IMR-90 (cell line): Measurements from ENCODE around the gene AHCYL2. TPM values are rescaled to one million over a fixed set of nuclear protein-coding genes. Genes with fewer than 3 reads are reported as not detected.

ENCODE experiments used
- ATAC-seq: fragments of 200-7000 bp; cut with Tn5 transposase; 2 replicates; pipeline ENCODE4 v1.9.1; 2020; ENCODE audit warnings: low read depth, mild to moderate bottlenecking, moderate library complexity
- BruUV-seq: library from RNA; stranded (reverse); fragments of 400-500 nt; replicated peaks from 2 replicates; lab custom pipeline; 2021; lab: Mats Ljungman, UMichigan
- CTCF ChIA-PET: fragments of 300-600 bp; formaldehyde crosslinking; extraction: SDS; loops from one replicate; lab custom pipeline; 2021; ENCODE audit warnings: antibody characterized with exemption; lab: Yijun Ruan, JAX
- POLR2A ChIA-PET: fragments of 300-600 bp; sonication (Branson Sonifier 250); formaldehyde crosslinking; loops from one replicate; lab custom pipeline; 2022; ENCODE audit warnings: antibody characterized with exemption; ENCODE audit not compliant: unreplicated experiment; lab: Charles Lee
- DNase-seq: peaks from one replicate; pipeline ENCODE4 v3.0.0; 2013
- H2AFZ ChIP-seq: replicated peaks from 2 replicates; pipeline ENCODE3; 2013; ENCODE audit warnings: low read length, mild to moderate bottlenecking; ENCODE audit not compliant: poor library complexity
- H2AK5ac ChIP-seq: 2 replicates; pipeline ENCODE4 v1.6.1; 2013; ENCODE audit warnings: low read depth, low read length, inconsistent platforms
- H2AK9ac ChIP-seq: replicated peaks from 2 replicates; pipeline ENCODE3; 2013; ENCODE audit warnings: mild to moderate bottlenecking, low read depth, low read length, moderate library complexity; ENCODE audit not compliant: poor library complexity
- H2BK120ac ChIP-seq: 2 replicates; pipeline ENCODE4 v1.6.1; 2013; ENCODE audit warnings: low read depth, low read length, inconsistent platforms
- H2BK15ac ChIP-seq: 3 replicates; pipeline ENCODE4 v1.6.1; 2013; ENCODE audit warnings: low read depth, low read length, inconsistent platforms
- H2BK20ac ChIP-seq: 2 replicates; pipeline ENCODE4 v1.6.1; 2013; ENCODE audit warnings: low read depth, mild to moderate bottlenecking, inconsistent platforms, low read length, moderate library complexity
- H2BK5ac ChIP-seq: 2 replicates; pipeline ENCODE4 v1.6.1; 2013; ENCODE audit warnings: mild to moderate bottlenecking, low read depth, low read length, inconsistent platforms; ENCODE audit not compliant: poor library complexity, severe bottlenecking
- H3K14ac ChIP-seq: replicated peaks from 2 replicates; pipeline ENCODE4 v1.6.1; 2013; ENCODE audit warnings: low read depth, low read length, inconsistent platforms
- H3K18ac ChIP-seq: 2 replicates; pipeline ENCODE4 v1.6.1; 2013; ENCODE audit warnings: low read depth, low read length, control low read depth
- H3K23ac ChIP-seq: 2 replicates; pipeline ENCODE4 v1.6.1; 2013; ENCODE audit warnings: low read depth, low read length, inconsistent platforms
- H3K27ac ChIP-seq: 2 replicates; pipeline ENCODE4 v1.5.1; 2013; ENCODE audit warnings: mild to moderate bottlenecking, control low read depth, low read length; ENCODE audit not compliant: insufficient read depth
- H3K27me3 ChIP-seq: 2 replicates; pipeline ENCODE4 v1.6.1; 2013; ENCODE audit warnings: low read length; ENCODE audit not compliant: control insufficient read depth, insufficient read depth
- H3K36me3 ChIP-seq: 2 replicates; pipeline ENCODE4 v1.6.1; 2013; ENCODE audit warnings: low read length, mixed read lengths; ENCODE audit not compliant: control insufficient read depth, insufficient read depth
- H3K4ac ChIP-seq: 2 replicates; pipeline ENCODE4 v1.6.1; 2013; ENCODE audit warnings: low read depth, low read length, inconsistent platforms
- H3K4me1 ChIP-seq: 2 replicates; pipeline ENCODE4 v1.6.1; 2013; ENCODE audit warnings: low read length, mixed read lengths; ENCODE audit not compliant: control insufficient read depth, insufficient read depth
- H3K4me2 ChIP-seq: 2 replicates; pipeline ENCODE4 v1.6.1; 2013; ENCODE audit warnings: low read depth, mild to moderate bottlenecking, control low read depth, low read length, moderate library complexity
- H3K4me3 ChIP-seq: 2 replicates; pipeline ENCODE4 v1.5.1; 2013; ENCODE audit warnings: low read depth, mild to moderate bottlenecking, control low read depth, low read length, moderate library complexity; ENCODE audit not compliant: insufficient read depth
- H3K56ac ChIP-seq: 2 replicates; pipeline ENCODE4 v1.6.1; 2013; ENCODE audit warnings: low read length, inconsistent platforms; ENCODE audit not compliant: insufficient read depth; ENCODE audit errors: extremely low read depth
- H3K79me1 ChIP-seq, 2 experiments: 2 replicates each; pipeline ENCODE4 v1.6.1; 2013; ENCODE audit warnings: low read length in 2 of 2, inconsistent platforms in 1 of 2, low read depth in 1 of 2
- H3K9ac ChIP-seq: 2 replicates; pipeline ENCODE4 v1.6.1; 2013; ENCODE audit warnings: low read depth, low read length, control low read depth
- H3K9me1 ChIP-seq: 2 replicates; pipeline ENCODE4 v1.6.1; 2013; ENCODE audit warnings: low read length, inconsistent platforms; ENCODE audit not compliant: insufficient read depth
- H3K9me3 ChIP-seq: 2 replicates; pipeline ENCODE4 v1.6.1; 2013; ENCODE audit warnings: low read length; ENCODE audit not compliant: control insufficient read depth, insufficient read depth
- H4K20me1 ChIP-seq: 2 replicates; pipeline ENCODE4 v1.6.1; 2013; ENCODE audit warnings: low read length, inconsistent platforms; ENCODE audit not compliant: insufficient read depth
- H4K5ac ChIP-seq: 2 replicates; pipeline ENCODE4 v1.6.1; 2013; ENCODE audit warnings: mild to moderate bottlenecking, low read depth, low read length, control low read depth
- H4K8ac ChIP-seq, 2 experiments: 2 replicates each; pipeline ENCODE4 v1.6.1; 2013; ENCODE audit warnings: low read depth in 2 of 2, low read length in 2 of 2, control low read depth in 1 of 2, inconsistent platforms in 1 of 2
- H4K91ac ChIP-seq: 2 replicates; pipeline ENCODE4 v1.6.1; 2013; ENCODE audit warnings: low read depth, low read length, inconsistent platforms; ENCODE audit not compliant: insufficient read depth
- BHLHE40 ChIP-seq: fragments of 150-350 bp; IDR thresholded peaks from 2 replicates; pipeline ENCODE4 v1.6.1; 2016; ENCODE audit warnings: mild to moderate bottlenecking, low read depth, low read length
- CEBPB ChIP-seq: IDR thresholded peaks from 2 replicates; pipeline ENCODE4 v1.6.1; 2012; ENCODE audit warnings: low read depth, low read length, improper control_type of control experiment
- CHD1 ChIP-seq: IDR thresholded peaks from 2 replicates; pipeline ENCODE4 v1.6.1; 2012; ENCODE audit warnings: low read depth, low read length, improper control_type of control experiment
- CTCF ChIP-seq: conservative IDR thresholded peaks from 2 replicates; pipeline ENCODE4 v1.5.1; 2012; ENCODE audit warnings: mild to moderate bottlenecking, low read depth, low read length, improper control_type of control experiment
- ELK1 ChIP-seq: fragments of 150-350 bp; IDR thresholded peaks from 2 replicates; pipeline ENCODE4 v1.6.1; 2016; ENCODE audit warnings: low read depth, mild to moderate bottlenecking, low read length, moderate library complexity, borderline replicate concordance
- MAFK ChIP-seq: IDR thresholded peaks from 2 replicates; pipeline ENCODE4 v1.6.1; 2012; ENCODE audit warnings: low read depth, low read length, improper control_type of control experiment
- MAZ ChIP-seq: IDR thresholded peaks from 2 replicates; pipeline ENCODE4 v1.6.1; 2012; ENCODE audit warnings: low read depth, mild to moderate bottlenecking, low read length, improper control_type of control experiment, moderate library complexity, borderline replicate concordance
- MXI1 ChIP-seq: IDR thresholded peaks from 2 replicates; pipeline ENCODE4 v1.6.1; 2012; ENCODE audit warnings: low read depth, mild to moderate bottlenecking, low read length, moderate library complexity, borderline replicate concordance
- NFE2L2 ChIP-seq: fragments of 150-350 bp; IDR thresholded peaks from 2 replicates; pipeline ENCODE4 v1.6.1; 2016; ENCODE audit warnings: low read depth, mild to moderate bottlenecking, low read length
- POLR2A ChIP-seq: IDR thresholded peaks from 2 replicates; pipeline ENCODE4 v1.6.1; 2012; ENCODE audit warnings: mild to moderate bottlenecking, low read depth, low read length
- RCOR1 ChIP-seq: IDR thresholded peaks from 2 replicates; pipeline ENCODE4 v1.6.1; 2012; ENCODE audit warnings: mild to moderate bottlenecking, low read length, improper control_type of control experiment; ENCODE audit not compliant: insufficient replicate concordance
- RFX5 ChIP-seq: IDR thresholded peaks from 2 replicates; pipeline ENCODE4 v1.8.0; 2012; ENCODE audit warnings: low read depth, mild to moderate bottlenecking, low read length, moderate library complexity
- SMC3 ChIP-seq: fragments of 150-350 bp; IDR thresholded peaks from 2 replicates; pipeline ENCODE4 v1.6.1; 2016; ENCODE audit warnings: low read depth, mild to moderate bottlenecking, antibody characterized with exemption, low read length, moderate library complexity
- USF2 ChIP-seq: fragments of 150-350 bp; IDR thresholded peaks from 2 replicates; pipeline ENCODE4 v1.6.1; 2017; ENCODE audit warnings: mild to moderate bottlenecking, antibody characterized with exemption, low read length, low read depth
- dilution Hi-C: fragments of 300-500 bp; cut with HindIII; formaldehyde crosslinking; loops from one replicate; pipeline ENCODE4 v1.14.3; 2018; ENCODE audit warnings: low sequenced_read_pairs; ENCODE audit not compliant: unreplicated experiment
- in situ Hi-C: fragments of 300-500 bp; cut with MboI; formaldehyde crosslinking; loops from 3 replicates; pipeline ENCODE4 v1.14.3; 2019; ENCODE audit warnings: low sequenced_read_pairs, inconsistent platforms, mixed read lengths
- intact Hi-C: fragments of 100-400 bp; cut with micrococcal nuclease; formaldehyde crosslinking; loops from 2 replicates; pipeline ENCODE4 v1.10.0; 2022
- polyA plus RNA-seq, 3 experiments: library from polyadenylated mRNA; depleted of rRNA; stranded (reverse); fragments of >200 nt; gene quantifications; 2 replicates each; pipeline ENCODE4 v1.2.3, GENCODE V29; 2012; ENCODE audit warnings: low replicate concordance in 1 of 3
- total RNA-seq: library from RNA; depleted of rRNA; stranded (reverse); fragments of >200 nt; gene quantifications from 2 replicates; pipeline ENCODE4 v1.2.3, GENCODE V29; 2012

The AHCYL2 gene
- total and polyA plus RNA-seq, 2 of the 4 experiments (the other 2 are of a cell fraction): 5.7 to 7.6 TPM

- no peaks in the 10 kb centered on the region for H3K27me3 ChIP-seq
- H3K56ac ChIP-seq: no peak overlapping the region
- BruUV-seq: no TSS peak
- no peaks in the 10 kb centered on the region; the same call in 1 of the 2 replicates for H3K36me3 ChIP-seq
- no peak overlapping the region for H3K27ac ChIP-seq
- no peaks in the 10 kb centered on the region for H3K79me1 ChIP-seq
- no peak overlapping the region for H3K4ac ChIP-seq
- no peaks in the 10 kb centered on the region for H3K9me3 ChIP-seq
- no peak for ATAC-seq
- no peak overlapping the region for H2BK20ac ChIP-seq
- dilution Hi-C loops: no loop called here
- no peak overlapping the region for H2AK5ac ChIP-seq
- no peak for TF ChIP-seq MXI1
- no peak for TF ChIP-seq CEBPB
- no peak for TF ChIP-seq SMC3
- TF ChIP-seq POLR2A: no peak
- no peak for TF ChIP-seq MAZ
- no peak for TF ChIP-seq ELK1
- no peak for TF ChIP-seq USF2
- no peak for TF ChIP-seq NFE2L2
- TF ChIP-seq MAFK: no peak
- TF ChIP-seq RCOR1: no peak
- no peak for TF ChIP-seq CTCF
- no peak for TF ChIP-seq BHLHE40
- no peak for TF ChIP-seq CHD1
- no peak for TF ChIP-seq RFX5
- H3K4me1 ChIP-seq: peaks cover 1% of the 10 kb centered on the region; the same call in 1 of the 2 replicates
- ChIA-PET CTCF (interaction anchor here (0.5 to 2.1 kb wide), 7 partner anchors 103 to 258 kb away, joined by 3 to 15 read pairs (median 4); no protein-coding TSS in a partner anchor), POLR2A (no interaction called here)
- no peak overlapping the region for H2BK5ac ChIP-seq
- H3K4me2 ChIP-seq: no peak overlapping the region
- no peak overlapping the region for H3K9ac ChIP-seq
- in situ Hi-C loops: loop anchor here (5.0 kb wide), 1 partner anchor 254 kb away; no protein-coding TSS in a partner anchor
- no peak overlapping the region for H3K18ac ChIP-seq
- no peak for DNase-seq
- no peak overlapping the region for H4K91ac ChIP-seq
- H4K5ac ChIP-seq: no peak overlapping the region
- no peak overlapping the region for H3K23ac ChIP-seq
- H2AFZ ChIP-seq: no peak overlapping the region
- H3K4me3 ChIP-seq: no peak overlapping the region
- no peaks in the 10 kb centered on the region for H4K20me1 ChIP-seq
- no peak overlapping the region for H2BK15ac ChIP-seq
- no peaks in the 10 kb centered on the region; the same call in 1 of the 2 replicates for H3K9me1 ChIP-seq
- H3K14ac ChIP-seq: no peak overlapping the region
- H2BK120ac ChIP-seq: no peak overlapping the region
- H2AK9ac ChIP-seq: no peak overlapping the region
- intact Hi-C loops: no loop called here
- no peak overlapping the region for H4K8ac ChIP-seq
Measured at GRCh38 chr7:129471402-129471827, 246.6 kb downstream of the AHCYL2 start.
